IPS-18a (cell line): ENCODE measurements around the gene S100A14.
"Not testable (repeated sequence)": the region's sequence is repeated elsewhere in the genome, so short reads cannot be mapped to it uniquely, and the experiment has no call there.

Experiments
- H3K27ac ChIP-seq: one replicate; pipeline ENCODE4 v1.5.1; 2013; ENCODE audit warnings: low read length
- H3K27me3 ChIP-seq: one replicate; pipeline ENCODE4 v1.6.1; 2013; ENCODE audit warnings: mild to moderate bottlenecking, low read length; ENCODE audit not compliant: control insufficient read depth, insufficient read depth
- H3K36me3 ChIP-seq: one replicate; pipeline ENCODE4 v1.6.1; 2013; ENCODE audit warnings: low read depth, low read length; ENCODE audit not compliant: control insufficient read depth
- H3K4me1 ChIP-seq: one replicate; pipeline ENCODE4 v1.6.1; 2013; ENCODE audit warnings: low read depth, low read length; ENCODE audit not compliant: control insufficient read depth
- H3K4me3 ChIP-seq: one replicate; pipeline ENCODE4 v1.5.1; 2013; ENCODE audit warnings: low read length
- H3K9ac ChIP-seq: one replicate; pipeline ENCODE4 v1.6.1; 2013; ENCODE audit warnings: mild to moderate bottlenecking, low read length, moderate library complexity
- H3K9me3 ChIP-seq: one replicate; pipeline ENCODE4 v1.6.1; 2013; ENCODE audit warnings: low read depth, low read length; ENCODE audit not compliant: control insufficient read depth

The S100A14 gene

DNA sequence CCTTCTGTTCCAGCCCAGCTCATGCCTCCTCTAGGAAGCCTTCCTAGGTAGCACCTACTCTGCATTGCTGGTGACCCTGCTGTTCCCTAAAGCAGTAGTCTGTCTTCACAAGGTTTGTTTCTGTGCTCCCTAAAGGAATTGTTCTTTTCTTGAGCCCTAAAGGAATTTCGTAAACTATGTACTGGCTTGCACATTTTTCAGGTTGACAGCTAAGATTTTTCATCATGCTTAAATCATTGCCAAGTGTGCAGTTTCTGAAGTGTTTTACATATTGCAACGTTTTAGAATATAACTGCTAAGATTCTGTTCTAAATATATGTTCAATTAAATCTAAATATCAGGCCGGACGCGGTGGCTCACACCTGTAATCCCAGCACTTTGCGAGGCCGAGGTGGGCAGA is 16.3 kb downstream of the S100A14 start:
- Histone ChIP-seq H3K9ac (no peak overlapping the region), H3K4me3 (no peak overlapping the region), H3K27me3 (no peaks in the 10 kb centered on the region), H3K27ac (no peak overlapping the region), H3K36me3 (no peaks in the 10 kb centered on the region), H3K4me1 (peaks cover 16% of the 10 kb centered on the region), H3K9me3 (no peaks in the 10 kb centered on the region)

DNA sequence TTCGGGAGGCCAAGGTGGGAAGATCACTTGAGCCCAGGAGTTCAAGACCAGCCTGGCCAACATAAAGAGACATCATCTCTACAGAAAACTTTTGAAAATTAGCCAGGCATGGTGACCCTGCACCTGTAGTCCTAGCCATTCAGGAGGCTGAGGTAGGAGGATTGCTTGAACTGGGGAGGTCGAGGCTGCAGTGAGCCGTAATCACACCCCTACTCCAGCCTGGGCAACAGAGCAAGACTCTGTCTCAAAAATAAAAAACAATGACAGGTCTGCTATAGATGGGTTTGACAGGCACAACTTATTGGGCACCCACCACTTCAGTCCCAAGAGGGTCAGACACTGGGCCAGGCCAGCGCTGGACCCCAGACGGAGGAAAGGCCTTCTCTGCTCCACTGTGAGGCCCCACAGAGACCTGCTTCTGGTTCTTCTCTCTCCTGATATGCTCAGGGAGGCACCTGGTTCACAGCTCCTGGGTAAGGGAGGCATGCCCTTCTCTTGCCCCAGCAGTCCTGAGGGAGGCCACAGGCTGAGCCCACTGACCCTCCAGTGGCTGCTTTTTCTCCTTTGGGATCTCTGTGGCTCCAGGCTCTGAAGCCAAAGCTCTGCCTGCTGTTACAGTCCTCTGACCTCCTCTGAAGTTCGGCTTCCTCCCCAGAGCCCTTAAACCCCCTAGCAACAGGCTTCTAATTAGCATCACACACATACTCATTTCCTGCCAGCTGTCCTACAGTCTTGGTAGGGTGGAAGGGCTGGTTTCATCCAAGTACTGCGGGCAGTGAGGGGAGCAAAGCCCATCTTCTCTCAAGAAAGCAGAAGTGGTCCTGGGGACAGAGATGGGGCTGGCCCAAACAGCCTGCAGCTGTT is 17.6 kb downstream of the S100A14 start:
- no peak overlapping the region for H3K4me3 ChIP-seq
- no peaks in the 10 kb centered on the region for H3K36me3 ChIP-seq
- no peaks in the 10 kb centered on the region for H3K9me3 ChIP-seq
- peak overlapping the region; percentile 25 for H3K27ac ChIP-seq
- peak overlapping the region; percentile 6 for H3K9ac ChIP-seq
- no peaks in the 10 kb centered on the region for H3K27me3 ChIP-seq
- peaks cover 16% of the 10 kb centered on the region for H3K4me1 ChIP-seq

DNA sequence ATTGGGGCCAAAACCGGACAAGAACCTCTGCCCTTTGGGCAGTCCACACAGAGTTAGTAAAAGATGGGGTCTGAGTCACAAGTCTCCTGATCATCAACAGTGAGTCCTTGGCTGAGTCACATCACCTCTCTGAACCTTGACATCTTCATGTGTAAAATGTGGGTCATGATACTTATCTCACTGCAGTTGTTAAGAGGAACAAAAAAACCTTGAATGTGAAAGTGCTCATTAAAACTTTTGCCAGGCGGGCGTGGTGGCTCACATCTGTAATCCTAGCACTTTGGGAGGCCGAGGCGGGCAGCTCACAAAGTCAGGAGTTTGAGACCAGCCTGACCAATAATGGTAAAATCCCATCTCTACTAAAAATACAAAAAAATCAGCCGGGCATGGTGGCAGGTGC is 18.9 kb downstream of the S100A14 start:
- Histone ChIP-seq H3K36me3 (no peaks in the 10 kb centered on the region), H3K9me3 (no peaks in the 10 kb centered on the region), H3K27ac (no peak overlapping the region), H3K9ac (no peak overlapping the region), H3K4me3 (no peak overlapping the region), H3K27me3 (no peaks in the 10 kb centered on the region), H3K4me1 (peaks cover 16% of the 10 kb centered on the region)

DNA sequence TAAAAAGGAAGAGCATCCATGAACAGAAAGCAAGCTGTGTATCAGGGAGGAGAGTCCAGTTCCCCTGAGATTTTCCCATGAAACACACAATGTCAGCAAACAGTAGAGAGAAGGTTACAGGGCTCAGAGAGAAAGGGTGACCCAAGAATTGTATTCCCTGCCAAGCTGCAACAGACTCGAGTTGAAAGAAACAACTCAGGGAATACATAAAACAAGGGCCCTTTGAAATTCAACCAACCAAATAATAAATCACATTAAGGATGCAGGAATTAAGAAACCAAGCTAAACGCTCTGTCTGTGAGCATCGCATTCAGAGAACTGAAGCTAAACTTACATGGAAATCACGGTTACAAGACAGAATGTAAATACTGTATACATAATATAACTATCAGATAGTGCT is 23.4 kb downstream of the S100A14 start:
- no peak overlapping the region for H3K4me3 ChIP-seq
- no peak overlapping the region for H3K9ac ChIP-seq
- no peaks in the 10 kb centered on the region for H3K36me3 ChIP-seq
- H3K4me1 ChIP-seq = no peaks in the 10 kb centered on the region
- H3K27me3 ChIP-seq = no peaks in the 10 kb centered on the region
- no peak overlapping the region for H3K27ac ChIP-seq
- no peaks in the 10 kb centered on the region for H3K9me3 ChIP-seq

DNA sequence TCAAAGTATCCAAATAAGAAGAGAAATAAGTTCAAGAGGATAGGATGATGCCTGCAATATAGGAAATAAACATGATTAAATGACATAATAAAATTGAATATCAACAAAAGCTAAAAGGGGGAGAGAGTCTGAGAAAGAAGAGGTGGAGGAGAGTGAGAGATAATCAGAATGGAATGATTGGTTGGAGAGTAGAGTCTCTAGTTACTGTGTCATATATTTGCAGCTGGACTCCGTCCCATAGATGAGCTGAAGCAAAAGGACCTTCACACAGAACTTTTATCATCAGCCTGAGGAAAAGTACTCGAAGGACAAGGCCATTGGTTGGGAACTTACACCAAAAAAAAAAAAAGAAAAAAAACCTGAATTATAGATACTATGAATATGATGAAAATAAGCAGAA is 27.6 kb downstream of the S100A14 start:
- Histone ChIP-seq H3K4me1 (no peaks in the 10 kb centered on the region), H3K9me3 (no peaks in the 10 kb centered on the region), H3K27me3 (no peaks in the 10 kb centered on the region), H3K36me3 (no peaks in the 10 kb centered on the region), H3K4me3 (no peak overlapping the region), H3K27ac (no peak overlapping the region), H3K9ac (no peak overlapping the region)

DNA sequence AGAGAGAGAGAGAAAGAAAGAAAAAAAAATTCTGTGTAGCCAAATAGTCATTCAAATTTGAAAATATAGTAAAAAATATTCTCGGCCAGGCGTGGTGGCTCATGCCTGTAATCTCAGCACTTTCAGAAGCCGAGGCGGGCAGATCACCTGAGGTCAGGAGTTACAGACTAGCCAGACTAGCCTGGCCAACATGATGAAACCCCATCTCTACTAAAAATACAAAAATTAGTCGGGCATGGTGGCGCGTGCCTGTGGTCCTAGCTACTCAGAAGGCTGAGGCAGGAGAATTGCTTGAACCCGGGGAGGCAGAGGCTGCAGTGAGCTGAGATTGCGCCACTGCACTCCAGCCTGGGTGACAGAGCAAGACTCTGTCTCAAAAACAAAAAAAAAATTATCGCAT is 28.1 kb downstream of the S100A14 start:
- H3K9ac ChIP-seq, H3K27ac ChIP-seq, H3K4me1 ChIP-seq, H3K9me3 ChIP-seq, H3K27me3 ChIP-seq, H3K4me3 ChIP-seq, H3K36me3 ChIP-seq: not testable (repeated sequence)

DNA sequence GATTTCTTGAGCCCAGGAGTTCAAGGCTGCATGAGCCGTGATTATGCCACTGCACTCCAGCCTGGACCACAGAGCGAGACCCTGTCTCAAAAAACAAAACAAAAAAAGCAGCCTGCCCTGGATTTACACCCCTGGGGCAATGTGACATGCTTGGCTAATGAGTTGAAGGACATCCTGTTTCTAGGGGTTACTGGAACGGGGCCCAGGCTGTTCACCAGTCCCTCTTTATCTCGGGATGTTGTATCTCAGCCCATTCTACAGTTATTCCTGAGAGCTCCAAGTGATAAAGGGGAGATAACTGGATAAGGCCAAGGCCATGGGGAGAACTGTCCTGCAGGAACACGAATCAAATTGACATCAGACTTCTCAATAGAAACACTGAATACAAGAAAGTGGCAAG is 28.8 kb downstream of the S100A14 start:
- H3K36me3 ChIP-seq = no peaks in the 10 kb centered on the region
- no peaks in the 10 kb centered on the region for H3K27me3 ChIP-seq
- H3K9ac ChIP-seq = no peak overlapping the region
- no peaks in the 10 kb centered on the region for H3K9me3 ChIP-seq
- H3K4me1 ChIP-seq = no peaks in the 10 kb centered on the region
- H3K4me3 ChIP-seq = no peak overlapping the region
- H3K27ac ChIP-seq = no peak overlapping the region

DNA sequence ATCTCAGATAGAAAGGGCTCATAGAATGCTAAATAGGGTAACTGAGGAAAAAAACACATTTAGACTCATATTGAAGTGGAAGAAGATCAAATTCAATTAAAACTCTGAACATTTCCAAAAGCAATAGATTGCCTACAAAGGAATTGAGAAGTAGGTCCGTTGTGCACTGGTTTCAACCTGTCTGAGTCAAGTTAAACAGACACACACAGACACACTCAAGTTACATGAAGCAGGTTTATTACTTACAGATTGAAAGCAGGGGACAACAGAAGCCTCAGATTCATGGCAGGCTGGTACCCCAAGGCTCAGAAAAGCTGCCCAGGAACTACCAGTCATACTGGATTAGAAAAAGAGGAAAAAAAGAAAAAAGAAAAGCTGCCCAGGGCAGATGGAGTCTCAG is 29.8 kb downstream of the S100A14 start:
- no peak overlapping the region for H3K27ac ChIP-seq
- no peaks in the 10 kb centered on the region for H3K36me3 ChIP-seq
- H3K4me1 ChIP-seq = no peaks in the 10 kb centered on the region
- no peaks in the 10 kb centered on the region for H3K27me3 ChIP-seq
- no peak overlapping the region for H3K4me3 ChIP-seq
- H3K9me3 ChIP-seq = no peaks in the 10 kb centered on the region
- H3K9ac ChIP-seq = no peak overlapping the region

DNA sequence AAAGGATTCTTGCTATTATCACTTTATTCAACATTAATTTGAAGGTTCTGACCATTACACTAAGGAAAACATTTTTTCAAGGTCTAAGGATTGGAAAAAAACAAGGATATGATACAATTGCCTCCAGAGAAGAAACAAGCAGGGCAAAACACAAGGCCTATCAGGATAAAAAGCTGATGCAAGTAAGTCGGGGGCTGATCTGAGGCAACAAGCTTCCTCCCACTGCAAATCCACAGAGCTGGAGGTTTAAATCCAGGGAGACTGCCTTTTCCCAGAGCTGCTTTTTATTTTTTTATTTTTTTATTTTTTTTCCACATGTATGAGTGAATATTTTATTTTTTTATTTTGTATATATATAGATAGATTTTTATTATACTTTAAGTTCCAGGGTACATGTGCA is 31.1 kb downstream of the S100A14 start:
- no peak overlapping the region for H3K9ac ChIP-seq
- no peaks in the 10 kb centered on the region for H3K9me3 ChIP-seq
- H3K4me3 ChIP-seq = no peak overlapping the region
- H3K27ac ChIP-seq = no peak overlapping the region
- no peaks in the 10 kb centered on the region for H3K27me3 ChIP-seq
- H3K36me3 ChIP-seq = no peaks in the 10 kb centered on the region
- H3K4me1 ChIP-seq = no peaks in the 10 kb centered on the region

DNA sequence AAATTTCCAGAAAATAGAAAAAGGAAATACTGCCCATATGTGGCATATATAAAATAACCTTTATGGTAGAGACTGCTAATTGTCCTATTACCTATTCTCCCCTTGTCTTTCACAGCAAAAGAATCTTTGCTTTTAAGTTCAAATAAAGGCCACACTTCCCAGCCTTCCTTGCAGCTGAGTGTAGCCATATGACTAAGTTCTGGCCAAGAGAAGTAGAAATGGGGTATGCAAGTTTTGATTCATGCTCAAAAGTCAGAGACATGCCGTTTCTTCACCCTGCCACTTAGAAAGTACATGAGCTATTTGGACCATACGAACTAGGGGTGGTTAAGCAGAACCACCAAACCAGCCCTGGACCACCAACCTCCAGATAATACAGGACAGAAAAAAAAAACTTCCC is 32.1 kb downstream of the S100A14 start:
- no peaks in the 10 kb centered on the region for H3K4me1 ChIP-seq
- no peak overlapping the region for H3K27ac ChIP-seq
- H3K9ac ChIP-seq = no peak overlapping the region
- no peaks in the 10 kb centered on the region for H3K36me3 ChIP-seq
- no peaks in the 10 kb centered on the region for H3K9me3 ChIP-seq
- no peaks in the 10 kb centered on the region for H3K27me3 ChIP-seq
- H3K4me3 ChIP-seq = no peak overlapping the region

DNA sequence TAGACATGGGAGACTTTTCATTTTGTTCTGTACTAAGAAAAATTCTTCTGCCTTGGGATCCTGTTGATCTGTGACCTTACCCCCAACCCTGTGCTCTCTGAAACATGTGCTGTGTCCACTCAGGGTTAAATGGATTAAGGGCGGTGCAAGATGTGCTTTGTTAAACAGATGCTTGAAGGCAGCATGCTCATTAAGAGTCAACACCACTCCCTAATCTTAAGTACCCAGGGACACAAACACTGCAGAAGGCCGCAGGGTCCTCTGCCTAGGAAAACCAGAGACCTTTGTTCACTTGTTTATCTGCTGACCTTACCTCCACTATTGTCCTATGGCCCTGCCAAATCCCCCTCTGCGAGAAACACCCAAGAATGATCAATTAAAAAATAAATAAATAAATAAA is 32.6 kb downstream of the S100A14 start:
- not testable (repeated sequence) for H3K4me3 ChIP-seq, H3K27me3 ChIP-seq, H3K36me3 ChIP-seq, H3K9me3 ChIP-seq, H3K9ac ChIP-seq, H3K4me1 ChIP-seq, H3K27ac ChIP-seq

DNA sequence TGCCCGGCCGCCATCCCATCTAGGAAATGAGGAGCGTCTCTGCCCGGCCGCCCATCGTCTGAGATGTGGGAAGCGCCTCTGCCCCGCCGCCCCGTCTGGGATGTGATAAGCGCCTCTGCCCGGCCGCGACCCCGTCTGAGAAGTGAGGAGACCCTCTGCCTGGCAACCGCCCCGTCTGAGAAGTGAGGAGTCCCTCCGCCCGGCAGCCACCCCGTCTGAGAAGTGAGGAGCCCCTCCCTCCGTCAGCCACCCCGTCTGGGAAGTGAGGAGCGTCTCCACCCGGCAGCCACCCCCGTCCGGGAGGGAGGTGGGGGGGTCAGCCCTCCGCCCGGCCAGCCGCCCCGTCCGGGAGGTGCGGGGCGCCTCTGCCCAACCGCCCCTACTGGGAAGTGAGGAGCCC is 33.3 kb downstream of the S100A14 start:
- not testable (repeated sequence) for H3K9me3 ChIP-seq, H3K9ac ChIP-seq, H3K4me1 ChIP-seq, H3K27ac ChIP-seq, H3K27me3 ChIP-seq, H3K36me3 ChIP-seq, H3K4me3 ChIP-seq
